Heart left ventricle (tissue), 16 donors: Measurements from ENCODE around the gene ZBTB7B. TPM values are rescaled to one million over a fixed set of nuclear protein-coding genes. Genes with fewer than 3 reads are reported as not detected.

Experiments
- ATAC-seq, 4 donors: fragments of 200-7000 bp; cut with Tn5 transposase; one replicate each; pipeline ENCODE4 v1.9.1; 2020 to 2022; ENCODE audit warnings: moderate library complexity in 4 of 4, mild to moderate bottlenecking in 3 of 4, moderate number of reproducible peaks in 1 of 4
- DNase-seq, 5 donors: peaks; one replicate each; pipeline ENCODE4 v3.0.0-alpha.2; 2020
- H3K27ac ChIP-seq, 12 donors: fragments of 200-600 bp; sonication (generic) in 4 of 12; one replicate each; pipeline versions ENCODE4 v1.5.0 to v1.8.0; 2016 to 2022; ENCODE audit warnings: mild to moderate bottlenecking in 2 of 12
- H3K27me3 ChIP-seq, 9 donors: fragments of 200-600 bp; sonication (generic) in 2 of 9; one replicate each; pipeline versions ENCODE4 v1.5.1 to v1.8.0; 2016 to 2022; ENCODE audit warnings: mild to moderate bottlenecking in 3 of 9
- H3K36me3 ChIP-seq, 9 donors: fragments of 200-600 bp; sonication (generic) in 2 of 9; one replicate each; pipeline versions ENCODE4 v1.5.0 to v1.8.0; 2018 to 2022; ENCODE audit warnings: mild to moderate bottlenecking in 2 of 9
- H3K4me1 ChIP-seq, 12 donors: fragments of 200-600 bp; sonication (generic) in 4 of 12; one replicate each; pipeline versions ENCODE4 v1.5.0 to v1.8.0; 2016 to 2022; ENCODE audit warnings: mild to moderate bottlenecking in 3 of 12
- H3K4me3 ChIP-seq, 12 donors: fragments of 200-600 bp; sonication (generic) in 4 of 12; one replicate each; pipeline versions ENCODE4 v1.5.0 to v1.8.0; 2017 to 2022; ENCODE audit warnings: mild to moderate bottlenecking in 9 of 12, moderate library complexity in 4 of 12
- H3K9me3 ChIP-seq, 12 donors: fragments of 200-600 bp; sonication (generic) in 4 of 12; one replicate each; pipeline versions ENCODE4 v1.5.0 to v1.8.0; 2016 to 2022; ENCODE audit warnings: mild to moderate bottlenecking in 1 of 12
- CTCF ChIP-seq, 12 donors: fragments of 200-600 bp; sonication (generic) in 4 of 12; IDR thresholded peaks; one replicate each; pipeline versions ENCODE4 v1.5.0 to v1.8.0; 2018 to 2022; ENCODE audit warnings: antibody characterized with exemption in 12 of 12, mild to moderate bottlenecking in 5 of 12
- POLR2A ChIP-seq, 2 donors: fragments of 450-650 bp; IDR thresholded peaks; one replicate each; pipeline ENCODE4 v1.6.1; 2017; ENCODE audit warnings: antibody characterized with exemption in 2 of 2, mild to moderate bottlenecking in 2 of 2, moderate library complexity in 2 of 2
- WGBS, 4 donors: extraction: QIAGEN DNeasy Blood & Tissue Kit in 2 of 4; methylation state at CpG; one replicate each; pipeline versions ENCODE4 v1.1.5 to v1.1.7; 2013 to 2018; 5-methylcytosine and 5-hydroxymethylcytosine counted together
- intact Hi-C, 10 donors: fragments of 100-400 bp; cut with DNase I; formaldehyde crosslinking; loops; one replicate each; pipeline versions ENCODE4 v1.11.1 to v1.14.2; 2022
- polyA plus RNA-seq, 2 donors: library from polyadenylated mRNA; stranded (reverse); fragments of 200-250 nt; gene quantifications; one replicate each; pipeline ENCODE4 v1.2.3, GENCODE V29; 2013
- total RNA-seq, 9 donors: library from RNA; depleted of rRNA in 2 of 9; stranded (reverse); fragments of >200 nt in 2 of 9; fragmentation: NEBNext Ultra II Directional in 3 of 9; extraction: Animal tissue kit (Norgen Biotek cat#: 25700) in 3 of 9; gene quantifications; one replicate each; pipeline versions ENCODE4 v1.1.0 to v1.2.4, GENCODE V29; 2016 to 2023
- donor health status: ischemic (EF 13 %, LVEDD 7.1; RV severe dilation, severe dysfunction).
- donor health status: healthy with polysubstance abuse.
- donor health status: DM: no; HTN: yes; CAD: no.
- donor health status: DM: no; HTN: no; CAD: no.
- donor health status: ischemic (EF 25% LVEDD 6.9; RV normal size, moderate dysfunction).
- donor health status: ischemic (EF 25% LVEDD 5.7; RV mildly dilated, moderate dysfunction).
- donor health status: healthy.
- donor health status: DM: yes; HTN: yes; CAD: no.
- donor health status: ischemic (EF 35%, LVEDD 5.7; RV mildly dilated, moderate dysfunction).
- donor health status: nonischemic (EF 11% LVEDD 7.7; RV severe dilation, severe dysfunction).
- donor health status: DM: yes; HTN: yes; CAD: no.
- donor health status: PGD.
- donor health status: ischemic (EF 29% LVEDD 5.4; RV normal size, mild dysfunction).
- donor health status: nonischemic (EF 23%, LVEDD 6.1; RV moderate dilation, normal function).

The ZBTB7B gene
- total and polyA plus RNA-seq, 11 donors: 29.5 to 103 (median 46.6) TPM

GRCh38 chr1:155003227-155003765 is 694 bp downstream of the ZBTB7B start:
- intact Hi-C loops: loop anchor here in 5 of 10 donors (2.0 to 5.0 kb wide), 5 partner anchors 14 to 66 kb away; partner anchors contain the start of genes ADAM15 (in 4 of the 5), PMVK (in 1 of the 5) and PYGO2 (in 1 of the 5)
- 0 to 1% (median 1%) methylated on average over 26 to 37 of the region's 37 CpGs for WGBS, 4 donors

GRCh38 chr1:155003766-155004351 is 1.3 kb downstream of the ZBTB7B start:
- ATAC-seq (peak in 2 of 4 donors; percentile 4 to 21), DNase-seq (peak; percentile 80 to 89 (median 85))
- intact Hi-C loops: loop anchor here in 5 of 10 donors (2.0 to 5.0 kb wide), 5 partner anchors 13 to 67 kb away; partner anchors contain the start of genes ADAM15 (in 4 of the 5), PMVK (in 1 of the 5) and PYGO2 (in 1 of the 5)

More at GRCh38 chr1:155003227-155003765, 694 bp downstream of the ZBTB7B start:
- Histone ChIP-seq H3K27ac (peak overlapping the region; percentile 77 to 98 (median 95)), H3K4me3 (peak overlapping the region; percentile 70 to 96 (median 84)), H3K4me1 (peaks cover 5 to 73% (median 56%) of the 10 kb centered on the region in 12 donors), H3K36me3 (no peaks in the 10 kb centered on the region), H3K9me3 (no peaks in the 10 kb centered on the region), H3K27me3 (no peaks in the 10 kb centered on the region)
- DNase-seq: peak in 2 of 5 donors; percentile 46 to 52
- TF ChIP-seq POLR2A (IDR thresholded peaks at IDR 0.05) (no peak), CTCF (IDR thresholded peaks at IDR 0.05) (no peak)
- ATAC-seq: no peak

GRCh38 chr1:155004352-155005075 is 1.9 kb downstream of the ZBTB7B start:
- intact Hi-C loops: loop anchor here in 5 of 10 donors (5.0 kb wide), 3 partner anchors 42 to 48 kb away; partner anchors contain the start of genes ADAM15 (in 4 of the 5) and PYGO2 (in 1 of the 5)
- no peak for DNase-seq

More at GRCh38 chr1:155003766-155004351, 1.3 kb downstream of the ZBTB7B start:
- TF ChIP-seq CTCF (IDR thresholded peaks at IDR 0.05): no peak
- H3K4me3 ChIP-seq: peak overlapping the region; percentile 70 to 96 (median 84)
- H3K36me3 ChIP-seq: no peaks in the 10 kb centered on the region
- H3K4me1 ChIP-seq: peaks cover 5 to 74% (median 60%) of the 10 kb centered on the region in 12 donors
- WGBS, 4 donors: 1 to 2% (median 1%) methylated on average over 26 to 34 of the region's 34 CpGs
- H3K27me3 ChIP-seq: no peaks in the 10 kb centered on the region
- no peaks in the 10 kb centered on the region for H3K9me3 ChIP-seq
- H3K27ac ChIP-seq: peak overlapping the region; percentile 77 to 98 (median 95)

More at GRCh38 chr1:155004352-155005075, 1.9 kb downstream of the ZBTB7B start:
- no peaks in the 10 kb centered on the region for H3K9me3 ChIP-seq
- H3K36me3 ChIP-seq: no peaks in the 10 kb centered on the region
- TF ChIP-seq CTCF (IDR thresholded peaks at IDR 0.05): no peak
- no peak for TF ChIP-seq POLR2A (IDR thresholded peaks at IDR 0.05)
- peaks cover 5 to 72% (median 58%) of the 10 kb centered on the region in 12 donors for H3K4me1 ChIP-seq
- no peaks in the 10 kb centered on the region for H3K27me3 ChIP-seq
- peak overlapping the region; percentile 70 to 96 (median 84) for H3K4me3 ChIP-seq
- H3K27ac ChIP-seq: peak overlapping the region; percentile 77 to 98 (median 95)
- ATAC-seq: no peak
- WGBS, 4 donors: 31 to 44% (median 40%) methylated on average over 5 of the region's 5 CpGs
